ENCODE measurements around the gene MMP24OS.
A peak's percentile ranks its signal among the peaks of the same experiment; 100 is the strongest.

MMP24OS gene

GRCh38 chr20:35320396-35321126, 42.6 kb upstream of the MMP24OS start:
- TF ChIP-seq, protein P1, sequence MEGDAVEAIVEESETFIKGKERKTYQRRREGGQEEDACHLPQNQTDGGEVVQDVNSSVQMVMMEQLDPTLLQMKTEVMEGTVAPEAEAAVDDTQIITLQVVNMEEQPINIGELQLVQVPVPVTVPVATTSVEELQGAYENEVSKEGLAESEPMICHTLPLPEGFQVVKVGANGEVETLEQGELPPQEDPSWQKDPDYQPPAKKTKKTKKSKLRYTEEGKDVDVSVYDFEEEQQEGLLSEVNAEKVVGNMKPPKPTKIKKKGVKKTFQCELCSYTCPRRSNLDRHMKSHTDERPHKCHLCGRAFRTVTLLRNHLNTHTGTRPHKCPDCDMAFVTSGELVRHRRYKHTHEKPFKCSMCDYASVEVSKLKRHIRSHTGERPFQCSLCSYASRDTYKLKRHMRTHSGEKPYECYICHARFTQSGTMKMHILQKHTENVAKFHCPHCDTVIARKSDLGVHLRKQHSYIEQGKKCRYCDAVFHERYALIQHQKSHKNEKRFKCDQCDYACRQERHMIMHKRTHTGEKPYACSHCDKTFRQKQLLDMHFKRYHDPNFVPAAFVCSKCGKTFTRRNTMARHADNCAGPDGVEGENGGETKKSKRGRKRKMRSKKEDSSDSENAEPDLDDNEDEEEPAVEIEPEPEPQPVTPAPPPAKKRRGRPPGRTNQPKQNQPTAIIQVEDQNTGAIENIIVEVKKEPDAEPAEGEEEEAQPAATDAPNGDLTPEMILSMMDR (IDR thresholded peaks at IDR 0.05; ENCODE audit: insufficient read depth, low read length, missing control alignments) = no peak
- peak; percentile 74 for DNase-seq (ENCODE audit: low read depth, low spot score)
- H3K4me3 ChIP-seq (ENCODE audit: low read depth, low read length) = no peak overlapping the region
- CTCF ChIA-PET = interaction anchor here (0.9 to 8.6 kb wide), 5 partner anchors 9 to 76 kb away, joined by 3 to 148 read pairs (median 5); no protein-coding TSS in a partner anchor
- POLR2A ChIA-PET = interaction anchor here (0.6 to 5.3 kb wide), 7 partner anchors 8 to 122 kb away, joined by 3 to 62 read pairs (median 3); no protein-coding TSS in a partner anchor

GRCh38 chr20:35319871-35320197, 41.9 kb upstream of the MMP24OS start:
- POLR2A ChIA-PET = interaction anchor here (0.6 to 5.3 kb wide), 6 partner anchors 8 to 123 kb away, joined by 3 to 62 read pairs (median 3); no protein-coding TSS in a partner anchor
- no peak overlapping the region for H3K4me3 ChIP-seq (ENCODE audit: low read depth, low read length)
- DNase-seq (ENCODE audit: low read depth, low spot score) = no peak
- TF ChIP-seq, protein P1 (IDR thresholded peaks at IDR 0.05; ENCODE audit: insufficient read depth, low read length, missing control alignments) = no peak
- CTCF ChIA-PET = interaction anchor here (1.0 to 8.6 kb wide), 3 partner anchors 10 to 26 kb away, joined by 3 to 148 read pairs (median 12); no protein-coding TSS in a partner anchor

DNA sequence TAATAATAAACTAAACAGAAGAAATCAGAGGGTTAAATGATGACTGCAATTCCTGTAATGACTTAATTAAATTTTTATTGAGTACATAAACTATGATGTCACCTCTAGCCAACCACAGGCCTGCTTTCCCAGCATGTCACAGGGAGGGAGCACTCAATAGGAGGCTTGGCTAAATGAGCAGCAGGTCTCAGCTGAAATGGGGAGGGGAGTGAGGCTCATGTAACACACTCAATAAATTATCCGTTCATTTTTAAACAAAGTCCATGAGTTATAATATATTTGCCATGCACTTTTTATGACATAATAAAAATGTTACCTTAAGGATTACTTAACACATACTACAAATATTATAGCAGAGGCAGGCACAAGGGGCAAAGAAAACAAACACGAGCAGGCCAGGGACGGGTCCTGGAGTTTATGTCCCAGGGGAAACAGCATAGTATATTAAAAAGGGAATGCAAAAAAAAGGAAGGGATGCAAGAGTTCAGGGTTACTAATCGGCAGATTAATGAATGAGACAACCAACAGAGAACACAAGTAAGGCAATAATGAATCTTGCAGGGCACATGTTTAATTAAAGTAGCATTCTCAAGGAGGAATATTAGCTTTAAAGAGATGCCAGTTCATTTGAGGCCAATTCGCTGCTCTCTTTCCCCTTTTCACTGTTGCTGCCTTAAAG, 41.4 kb upstream of the MMP24OS start:
- DNase-seq (ENCODE audit: low read depth, low spot score) = no peak
- no peak overlapping the region for H3K4me3 ChIP-seq (ENCODE audit: low read depth, low read length)
- TF ChIP-seq, protein P1 (IDR thresholded peaks at IDR 0.05; ENCODE audit: insufficient read depth, low read length, missing control alignments) = no peak
- ChIA-PET POLR2A (interaction anchor here (0.6 to 5.3 kb wide), 2 partner anchors 14 to 25 kb away, joined by 3 to 62 read pairs; no protein-coding TSS in a partner anchor), CTCF (interaction anchor here (1.3 to 8.6 kb wide), 4 partner anchors 10 to 128 kb away, joined by 3 to 148 read pairs (median 9); no protein-coding TSS in a partner anchor)

- POLR2A ChIA-PET = interaction anchor here (5.3 kb wide), 1 partner anchor 13 kb away, joined by 62 read pairs; no protein-coding TSS in a partner anchor
- TF ChIP-seq, protein P1 (IDR thresholded peaks at IDR 0.05; ENCODE audit: insufficient read depth, low read length, missing control alignments) = no peak
- DNase-seq (ENCODE audit: low read depth, low spot score) = no peak
- CTCF ChIA-PET = interaction anchor here (0.9 to 8.6 kb wide), 7 partner anchors 10 to 223 kb away, joined by 3 to 148 read pairs (median 5); no protein-coding TSS in a partner anchor
- no peak overlapping the region for H3K4me3 ChIP-seq (ENCODE audit: low read depth, low read length)
These were observed 40.7 kb upstream of the MMP24OS start for GRCh38 chr20:35318502-35319157.

- DNase-seq (ENCODE audit: low read depth, low spot score) = peak; percentile 67
- ChIA-PET CTCF (interaction anchor here (0.9 to 8.6 kb wide), 11 partner anchors 11 to 222 kb away, joined by 3 to 148 read pairs (median 4); partner anchors contain the start of gene GDF5), POLR2A (interaction anchor here (5.3 kb wide), 1 partner anchor 12 kb away, joined by 62 read pairs; no protein-coding TSS in a partner anchor)
- TF ChIP-seq, protein P1 (IDR thresholded peaks at IDR 0.05; ENCODE audit: insufficient read depth, low read length, missing control alignments) = no peak
- no peak overlapping the region for H3K4me3 ChIP-seq (ENCODE audit: low read depth, low read length)
These were observed 39.7 kb upstream of the MMP24OS start for GRCh38 chr20:35317416-35318210.
